Osteoblast (primary cell): Measurements from ENCODE around the gene ZNF140. TPM values are rescaled to one million over a fixed set of nuclear protein-coding genes. Genes with fewer than 3 reads are reported as not detected.
A peak's percentile ranks its signal among the peaks of the same experiment; 100 is the strongest.

Experiments
- DNase-seq: peaks from one replicate; pipeline ENCODE4 v3.0.0; 2011; ENCODE audit warnings: low spot score, mixed read lengths; ENCODE audit not compliant: insufficient read length; ENCODE audit errors: missing footprints
- H2AFZ ChIP-seq: 2 replicates; pipeline ENCODE4 v1.6.0; 2011; ENCODE audit warnings: mild to moderate bottlenecking, low read length
- H3K27ac ChIP-seq: 2 replicates; pipeline ENCODE4 v1.5.1; 2011; ENCODE audit warnings: mild to moderate bottlenecking, low read depth, low read length, moderate library complexity
- H3K27me3 ChIP-seq: 2 replicates; pipeline ENCODE4 v1.6.0; 2012; ENCODE audit warnings: mild to moderate bottlenecking, control low read depth, inconsistent platforms, low read length, moderate library complexity; ENCODE audit not compliant: insufficient read depth
- H3K36me3 ChIP-seq: 2 replicates; pipeline ENCODE4 v1.5.1; 2011; ENCODE audit warnings: mild to moderate bottlenecking, low read length, control low read depth, moderate library complexity; ENCODE audit not compliant: insufficient read depth
- H3K4me1 ChIP-seq: 2 replicates; pipeline ENCODE4 v1.5.1; 2011; ENCODE audit warnings: mild to moderate bottlenecking, low read length, control low read depth, moderate library complexity; ENCODE audit not compliant: insufficient read depth
- H3K4me2 ChIP-seq: 2 replicates; pipeline ENCODE4 v1.6.0; 2011; ENCODE audit warnings: mild to moderate bottlenecking, low read length; ENCODE audit not compliant: insufficient read depth
- H3K4me3 ChIP-seq: fragments of 200-600 bp; sonication (generic); 3 replicates; pipeline ENCODE4 v1.5.1; 2012; ENCODE audit warnings: mild to moderate bottlenecking, low read length, inconsistent platforms; ENCODE audit not compliant: insufficient read depth
- H3K79me2 ChIP-seq: 2 replicates; pipeline ENCODE4 v1.6.0; 2012; ENCODE audit warnings: mild to moderate bottlenecking, low read length, control low read depth, inconsistent platforms; ENCODE audit not compliant: insufficient read depth
- H3K9me3 ChIP-seq: 2 replicates; pipeline ENCODE4 v1.5.1; 2011; ENCODE audit warnings: low read depth, low read length, control low read depth
- H4K20me1 ChIP-seq: 2 replicates; pipeline ENCODE4 v1.6.0; 2012; ENCODE audit warnings: mild to moderate bottlenecking, low read length, control low read depth; ENCODE audit not compliant: insufficient read depth
- CTCF ChIP-seq: IDR thresholded peaks from 2 replicates; pipeline ENCODE4 v1.5.1; 2011; ENCODE audit warnings: mild to moderate bottlenecking, low read depth, low read length, moderate library complexity; ENCODE audit errors: extremely low read depth
- total RNA-seq: library from RNA; depleted of rRNA; stranded (reverse); fragments of >200 nt; gene quantifications from 2 replicates; pipeline ENCODE4 v1.2.3, GENCODE V29; 2012

The ZNF140 gene
- 21.0 and 24.5 TPM in 2 replicates for total RNA-seq

- Histone ChIP-seq H2AFZ (peak within 1 kb of the TSS; percentile 94), H3K4me2 (peak within 1 kb of the TSS; percentile 93), H3K27ac (peak within 1 kb of the TSS; percentile 99), H3K4me3 (peak within 1 kb of the TSS; percentile 93), H3K9me3 (peaks cover 12% of the 10 kb centered on the region), H4K20me1 (no peaks in the 10 kb centered on the region), H3K36me3 (peaks cover 36% of the 10 kb centered on the region), H3K4me1 (peaks cover 3% of the 10 kb centered on the region), H3K79me2 (peaks cover 19% of the 10 kb centered on the region), H3K27me3 (no peaks in the 10 kb centered on the region)
- DNase-seq, result peak; percentile 95
- TF ChIP-seq CTCF, result no peak
These were observed at the start of gene ZNF140 for GRCh38 chr12:133080368-133081158. Gene ZNF140 (plus strand): TSS chr12:133080923. CDS start chr12:133081321, 398 bp downstream.

- H3K79me2 ChIP-seq, result peaks cover 45% of the 10 kb centered on the region
- H2AFZ ChIP-seq, result peak within 1 kb of the TSS; percentile 84
- H4K20me1 ChIP-seq, result peaks cover 4% of the 10 kb centered on the region
- H3K27me3 ChIP-seq, result no peaks in the 10 kb centered on the region
- peak; percentile 97 for DNase-seq
- peak within 1 kb of the TSS; percentile 46 for H3K27ac ChIP-seq
- no peak for TF ChIP-seq CTCF
- peaks cover 32% of the 10 kb centered on the region for H3K36me3 ChIP-seq
- peak within 1 kb of the TSS; percentile 69 for H3K4me2 ChIP-seq
- H3K9me3 ChIP-seq, result peaks cover 23% of the 10 kb centered on the region
- H3K4me1 ChIP-seq, result peaks cover 7% of the 10 kb centered on the region
- peak within 1 kb of the TSS; percentile 72 for H3K4me3 ChIP-seq
These were observed 43.3 kb upstream of the ZNF140 start, which contains the start of gene ZNF84 for GRCh38 chr12:133037207-133038005. Gene ZNF84 (plus strand): TSS chr12:133037509. CDS start chr12:133041468, 3,959 bp downstream.

GRCh38 chr12:133038118-133038709, 42.5 kb upstream of the ZNF140 start:
- Histone ChIP-seq H3K9me3 (peaks cover 26% of the 10 kb centered on the region), H3K4me3 (peak overlapping the region; percentile 72), H4K20me1 (peaks cover 4% of the 10 kb centered on the region), H3K27ac (peak overlapping the region; percentile 46), H3K79me2 (peaks cover 52% of the 10 kb centered on the region), H2AFZ (no peak overlapping the region), H3K36me3 (peaks cover 39% of the 10 kb centered on the region), H3K27me3 (no peaks in the 10 kb centered on the region), H3K4me1 (peaks cover 7% of the 10 kb centered on the region), H3K4me2 (peak overlapping the region; percentile 69)
- no peak for TF ChIP-seq CTCF
- DNase-seq, result no peak
